IMR-90 (cell line): ENCODE measurements around the gene RLN3. TPM values are rescaled to one million over a fixed set of nuclear protein-coding genes. Genes with fewer than 3 reads are reported as not detected.

Experiments
- ATAC-seq: fragments of 200-7000 bp; cut with Tn5 transposase; 2 replicates; pipeline ENCODE4 v1.9.1; 2020; ENCODE audit warnings: low read depth, mild to moderate bottlenecking, moderate library complexity
- BruUV-seq: library from RNA; stranded (reverse); fragments of 400-500 nt; replicated peaks from 2 replicates; lab custom pipeline; 2021; lab: Mats Ljungman, UMichigan
- CTCF ChIA-PET: fragments of 300-600 bp; formaldehyde crosslinking; extraction: SDS; loops from one replicate; lab custom pipeline; 2021; ENCODE audit warnings: antibody characterized with exemption; lab: Yijun Ruan, JAX
- POLR2A ChIA-PET: fragments of 300-600 bp; sonication (Branson Sonifier 250); formaldehyde crosslinking; loops from one replicate; lab custom pipeline; 2022; ENCODE audit warnings: antibody characterized with exemption; ENCODE audit not compliant: unreplicated experiment; lab: Charles Lee
- DNase-seq: peaks from one replicate; pipeline ENCODE4 v3.0.0; 2013
- H2AFZ ChIP-seq: replicated peaks from 2 replicates; pipeline ENCODE3; 2013; ENCODE audit warnings: low read length, mild to moderate bottlenecking; ENCODE audit not compliant: poor library complexity
- H2AK5ac ChIP-seq: 2 replicates; pipeline ENCODE4 v1.6.1; 2013; ENCODE audit warnings: low read depth, low read length, inconsistent platforms
- H2AK9ac ChIP-seq: replicated peaks from 2 replicates; pipeline ENCODE3; 2013; ENCODE audit warnings: mild to moderate bottlenecking, low read depth, low read length, moderate library complexity; ENCODE audit not compliant: poor library complexity
- H2BK120ac ChIP-seq: 2 replicates; pipeline ENCODE4 v1.6.1; 2013; ENCODE audit warnings: low read depth, low read length, inconsistent platforms
- H2BK15ac ChIP-seq: 3 replicates; pipeline ENCODE4 v1.6.1; 2013; ENCODE audit warnings: low read depth, low read length, inconsistent platforms
- H2BK20ac ChIP-seq: 2 replicates; pipeline ENCODE4 v1.6.1; 2013; ENCODE audit warnings: low read depth, mild to moderate bottlenecking, inconsistent platforms, low read length, moderate library complexity
- H2BK5ac ChIP-seq: 2 replicates; pipeline ENCODE4 v1.6.1; 2013; ENCODE audit warnings: mild to moderate bottlenecking, low read depth, low read length, inconsistent platforms; ENCODE audit not compliant: poor library complexity, severe bottlenecking
- H3K14ac ChIP-seq: replicated peaks from 2 replicates; pipeline ENCODE4 v1.6.1; 2013; ENCODE audit warnings: low read depth, low read length, inconsistent platforms
- H3K18ac ChIP-seq: 2 replicates; pipeline ENCODE4 v1.6.1; 2013; ENCODE audit warnings: low read depth, low read length, control low read depth
- H3K23ac ChIP-seq: 2 replicates; pipeline ENCODE4 v1.6.1; 2013; ENCODE audit warnings: low read depth, low read length, inconsistent platforms
- H3K27ac ChIP-seq: 2 replicates; pipeline ENCODE4 v1.5.1; 2013; ENCODE audit warnings: mild to moderate bottlenecking, control low read depth, low read length; ENCODE audit not compliant: insufficient read depth
- H3K27me3 ChIP-seq: 2 replicates; pipeline ENCODE4 v1.6.1; 2013; ENCODE audit warnings: low read length; ENCODE audit not compliant: control insufficient read depth, insufficient read depth
- H3K36me3 ChIP-seq: 2 replicates; pipeline ENCODE4 v1.6.1; 2013; ENCODE audit warnings: low read length, mixed read lengths; ENCODE audit not compliant: control insufficient read depth, insufficient read depth
- H3K4ac ChIP-seq: 2 replicates; pipeline ENCODE4 v1.6.1; 2013; ENCODE audit warnings: low read depth, low read length, inconsistent platforms
- H3K4me1 ChIP-seq: 2 replicates; pipeline ENCODE4 v1.6.1; 2013; ENCODE audit warnings: low read length, mixed read lengths; ENCODE audit not compliant: control insufficient read depth, insufficient read depth
- H3K4me2 ChIP-seq: 2 replicates; pipeline ENCODE4 v1.6.1; 2013; ENCODE audit warnings: low read depth, mild to moderate bottlenecking, control low read depth, low read length, moderate library complexity
- H3K4me3 ChIP-seq: 2 replicates; pipeline ENCODE4 v1.5.1; 2013; ENCODE audit warnings: low read depth, mild to moderate bottlenecking, control low read depth, low read length, moderate library complexity; ENCODE audit not compliant: insufficient read depth
- H3K56ac ChIP-seq: 2 replicates; pipeline ENCODE4 v1.6.1; 2013; ENCODE audit warnings: low read length, inconsistent platforms; ENCODE audit not compliant: insufficient read depth; ENCODE audit errors: extremely low read depth
- H3K79me1 ChIP-seq, 2 experiments: 2 replicates each; pipeline ENCODE4 v1.6.1; 2013; ENCODE audit warnings: low read length in 2 of 2, inconsistent platforms in 1 of 2, low read depth in 1 of 2
- H3K9ac ChIP-seq: 2 replicates; pipeline ENCODE4 v1.6.1; 2013; ENCODE audit warnings: low read depth, low read length, control low read depth
- H3K9me1 ChIP-seq: 2 replicates; pipeline ENCODE4 v1.6.1; 2013; ENCODE audit warnings: low read length, inconsistent platforms; ENCODE audit not compliant: insufficient read depth
- H3K9me3 ChIP-seq: 2 replicates; pipeline ENCODE4 v1.6.1; 2013; ENCODE audit warnings: low read length; ENCODE audit not compliant: control insufficient read depth, insufficient read depth
- H4K20me1 ChIP-seq: 2 replicates; pipeline ENCODE4 v1.6.1; 2013; ENCODE audit warnings: low read length, inconsistent platforms; ENCODE audit not compliant: insufficient read depth
- H4K5ac ChIP-seq: 2 replicates; pipeline ENCODE4 v1.6.1; 2013; ENCODE audit warnings: mild to moderate bottlenecking, low read depth, low read length, control low read depth
- H4K8ac ChIP-seq, 2 experiments: 2 replicates each; pipeline ENCODE4 v1.6.1; 2013; ENCODE audit warnings: low read depth in 2 of 2, low read length in 2 of 2, control low read depth in 1 of 2, inconsistent platforms in 1 of 2
- H4K91ac ChIP-seq: 2 replicates; pipeline ENCODE4 v1.6.1; 2013; ENCODE audit warnings: low read depth, low read length, inconsistent platforms; ENCODE audit not compliant: insufficient read depth
- BHLHE40 ChIP-seq: fragments of 150-350 bp; IDR thresholded peaks from 2 replicates; pipeline ENCODE4 v1.6.1; 2016; ENCODE audit warnings: mild to moderate bottlenecking, low read depth, low read length
- CEBPB ChIP-seq: IDR thresholded peaks from 2 replicates; pipeline ENCODE4 v1.6.1; 2012; ENCODE audit warnings: low read depth, low read length, improper control_type of control experiment
- CHD1 ChIP-seq: IDR thresholded peaks from 2 replicates; pipeline ENCODE4 v1.6.1; 2012; ENCODE audit warnings: low read depth, low read length, improper control_type of control experiment
- FOS ChIP-seq: fragments of 150-350 bp; IDR thresholded peaks from 2 replicates; pipeline ENCODE4 v1.6.1; 2016; ENCODE audit warnings: low read depth, low read length
- MAFK ChIP-seq: IDR thresholded peaks from 2 replicates; pipeline ENCODE4 v1.6.1; 2012; ENCODE audit warnings: low read depth, low read length, improper control_type of control experiment
- MAZ ChIP-seq: IDR thresholded peaks from 2 replicates; pipeline ENCODE4 v1.6.1; 2012; ENCODE audit warnings: low read depth, mild to moderate bottlenecking, low read length, improper control_type of control experiment, moderate library complexity, borderline replicate concordance
- MXI1 ChIP-seq: IDR thresholded peaks from 2 replicates; pipeline ENCODE4 v1.6.1; 2012; ENCODE audit warnings: low read depth, mild to moderate bottlenecking, low read length, moderate library complexity, borderline replicate concordance
- NFE2L2 ChIP-seq: fragments of 150-350 bp; IDR thresholded peaks from 2 replicates; pipeline ENCODE4 v1.6.1; 2016; ENCODE audit warnings: low read depth, mild to moderate bottlenecking, low read length
- RAD21 ChIP-seq: IDR thresholded peaks from 2 replicates; pipeline ENCODE4 v1.6.1; 2012; ENCODE audit warnings: low read length, improper control_type of control experiment
- RCOR1 ChIP-seq: IDR thresholded peaks from 2 replicates; pipeline ENCODE4 v1.6.1; 2012; ENCODE audit warnings: mild to moderate bottlenecking, low read length, improper control_type of control experiment; ENCODE audit not compliant: insufficient replicate concordance
- RFX5 ChIP-seq: IDR thresholded peaks from 2 replicates; pipeline ENCODE4 v1.8.0; 2012; ENCODE audit warnings: low read depth, mild to moderate bottlenecking, low read length, moderate library complexity
- SMC3 ChIP-seq: fragments of 150-350 bp; IDR thresholded peaks from 2 replicates; pipeline ENCODE4 v1.6.1; 2016; ENCODE audit warnings: low read depth, mild to moderate bottlenecking, antibody characterized with exemption, low read length, moderate library complexity
- WGBS, 2 experiments: methylation state at CpG; one replicate each; pipeline versions ENCODE4 v1.1.5 to v1.1.7; 2013; ENCODE audit warnings: missing lambda C conversion rate in 2 of 2; ENCODE audit not compliant: insufficient read length in 1 of 2; ENCODE audit errors: extremely low coverage in 2 of 2; 5-methylcytosine and 5-hydroxymethylcytosine counted together
- dilution Hi-C: fragments of 300-500 bp; cut with HindIII; formaldehyde crosslinking; loops from one replicate; pipeline ENCODE4 v1.14.3; 2018; ENCODE audit warnings: low sequenced_read_pairs; ENCODE audit not compliant: unreplicated experiment
- in situ Hi-C: fragments of 300-500 bp; cut with MboI; formaldehyde crosslinking; loops from 3 replicates; pipeline ENCODE4 v1.14.3; 2019; ENCODE audit warnings: low sequenced_read_pairs, inconsistent platforms, mixed read lengths
- intact Hi-C: fragments of 100-400 bp; cut with micrococcal nuclease; formaldehyde crosslinking; loops from 2 replicates; pipeline ENCODE4 v1.10.0; 2022
- polyA plus RNA-seq, 3 experiments: library from polyadenylated mRNA; depleted of rRNA; stranded (reverse); fragments of >200 nt; gene quantifications; 2 replicates each; pipeline ENCODE4 v1.2.3, GENCODE V29; 2012; ENCODE audit warnings: low replicate concordance in 1 of 3
- total RNA-seq: library from RNA; depleted of rRNA; stranded (reverse); fragments of >200 nt; gene quantifications from 2 replicates; pipeline ENCODE4 v1.2.3, GENCODE V29; 2012
- TF ChIP-seq, protein P1 (sequence below): conservative IDR thresholded peaks from 2 replicates; pipeline ENCODE4 v1.5.1; 2012; ENCODE audit warnings: mild to moderate bottlenecking, low read depth, low read length, improper control_type of control experiment
- TF ChIP-seq, protein P2 (sequence below): fragments of 150-350 bp; IDR thresholded peaks from 2 replicates; pipeline ENCODE4 v1.6.1; 2017; ENCODE audit warnings: mild to moderate bottlenecking, antibody characterized with exemption, low read length, low read depth

RLN3 gene
- total and polyA plus RNA-seq, 2 of the 4 experiments (the other 2 are of a cell fraction) = not detected

DNA sequence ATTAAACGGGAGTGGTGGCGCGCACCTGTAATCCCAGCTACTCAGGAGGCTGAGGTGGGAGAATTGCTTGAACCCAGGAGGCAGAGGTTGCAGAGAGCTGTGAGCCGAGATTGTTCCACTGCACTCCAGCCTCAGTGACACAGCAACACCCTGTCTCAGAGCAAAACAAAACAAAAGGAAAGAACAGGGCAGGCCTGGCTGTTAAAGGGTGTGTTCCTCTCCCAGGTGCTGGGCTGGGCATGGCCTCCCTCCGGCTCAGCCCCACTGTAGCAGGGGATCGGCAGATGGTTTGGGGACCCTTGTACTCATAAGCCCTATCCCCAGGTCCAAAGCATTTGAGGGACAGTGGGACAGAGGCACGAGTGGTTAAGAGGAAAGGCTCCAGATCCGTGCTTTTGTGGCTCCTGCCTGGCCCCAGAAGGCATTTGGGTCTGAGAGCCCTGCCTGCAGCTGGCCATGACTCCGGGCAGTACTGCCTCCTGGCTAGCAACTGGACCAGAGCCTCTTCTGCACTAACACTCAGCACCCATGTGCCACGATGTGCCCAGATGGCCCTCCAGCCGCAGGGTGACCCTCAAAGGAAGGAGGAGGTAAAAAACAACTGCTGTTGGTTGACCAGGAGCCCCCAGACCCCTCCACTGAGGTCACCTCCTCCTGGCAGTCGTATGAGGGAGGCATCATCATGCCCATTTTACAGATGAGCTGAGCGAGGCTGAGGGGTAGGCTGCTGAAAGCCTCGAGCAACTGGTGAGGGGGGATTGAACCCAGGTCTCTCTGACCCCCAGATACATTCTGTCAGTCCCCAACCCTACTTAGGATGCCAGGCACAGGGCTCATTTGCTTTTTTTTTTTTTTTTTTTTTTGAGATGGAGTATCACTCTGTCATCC, 31.8 kb upstream of the RLN3 start:
- ATAC-seq (no peak), DNase-seq (no peak)
- Histone ChIP-seq H3K18ac (no peak overlapping the region), H3K36me3 (peaks cover 18% of the 10 kb centered on the region), H2AK5ac (no peak overlapping the region), H2BK20ac (no peak overlapping the region), H4K8ac (no peak overlapping the region), H3K14ac (no peak overlapping the region), H3K9me1 (peaks cover 7% of the 10 kb centered on the region; the same call in 1 of the 2 replicates), H2AFZ (no peak overlapping the region), H3K4me2 (no peak overlapping the region), H2BK120ac (no peak overlapping the region), H2BK15ac (no peak overlapping the region), H3K27me3 (no peaks in the 10 kb centered on the region), H3K4ac (no peak overlapping the region), H2AK9ac (peak overlapping the region; percentile 24), H3K27ac (no peak overlapping the region), H3K23ac (no peak overlapping the region), H4K20me1 (peaks cover 5% of the 10 kb centered on the region; the same call in 1 of the 2 replicates), H3K4me1 (no peaks in the 10 kb centered on the region), H3K4me3 (no peak overlapping the region), H3K9me3 (peaks cover 10% of the 10 kb centered on the region), H2BK5ac (no peak overlapping the region), H4K5ac (no peak overlapping the region), H3K9ac (no peak overlapping the region), H3K79me1 (peaks cover 16 to 46% of the 10 kb centered on the region in 2 experiments), H3K56ac (no peak overlapping the region), H4K91ac (no peak overlapping the region)
- in situ Hi-C loops (no loop called here), intact Hi-C loops (no loop called here), dilution Hi-C loops (no loop called here)
- POLR2A ChIA-PET = interaction anchor here (0.6 kb wide), 1 partner anchor 37 kb away, joined by 3 read pairs; no protein-coding TSS in a partner anchor
- 71% methylated on average over 1 of the region's 14 CpGs; no CpG with 5 or more reads in 1 of the 2 experiments for WGBS, 2 experiments
- no TSS peak for BruUV-seq
- CTCF ChIA-PET = no interaction called here
- TF ChIP-seq FOS (no peak), MAZ (no peak), MAFK (no peak), CHD1 (no peak), SMC3 (no peak), MXI1 (no peak), RFX5 (no peak), NFE2L2 (no peak), RCOR1 (no peak), BHLHE40 (no peak), RAD21 (no peak), CEBPB (no peak)
- TF ChIP-seq, protein P1, sequence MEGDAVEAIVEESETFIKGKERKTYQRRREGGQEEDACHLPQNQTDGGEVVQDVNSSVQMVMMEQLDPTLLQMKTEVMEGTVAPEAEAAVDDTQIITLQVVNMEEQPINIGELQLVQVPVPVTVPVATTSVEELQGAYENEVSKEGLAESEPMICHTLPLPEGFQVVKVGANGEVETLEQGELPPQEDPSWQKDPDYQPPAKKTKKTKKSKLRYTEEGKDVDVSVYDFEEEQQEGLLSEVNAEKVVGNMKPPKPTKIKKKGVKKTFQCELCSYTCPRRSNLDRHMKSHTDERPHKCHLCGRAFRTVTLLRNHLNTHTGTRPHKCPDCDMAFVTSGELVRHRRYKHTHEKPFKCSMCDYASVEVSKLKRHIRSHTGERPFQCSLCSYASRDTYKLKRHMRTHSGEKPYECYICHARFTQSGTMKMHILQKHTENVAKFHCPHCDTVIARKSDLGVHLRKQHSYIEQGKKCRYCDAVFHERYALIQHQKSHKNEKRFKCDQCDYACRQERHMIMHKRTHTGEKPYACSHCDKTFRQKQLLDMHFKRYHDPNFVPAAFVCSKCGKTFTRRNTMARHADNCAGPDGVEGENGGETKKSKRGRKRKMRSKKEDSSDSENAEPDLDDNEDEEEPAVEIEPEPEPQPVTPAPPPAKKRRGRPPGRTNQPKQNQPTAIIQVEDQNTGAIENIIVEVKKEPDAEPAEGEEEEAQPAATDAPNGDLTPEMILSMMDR = no peak
- TF ChIP-seq, protein P2, sequence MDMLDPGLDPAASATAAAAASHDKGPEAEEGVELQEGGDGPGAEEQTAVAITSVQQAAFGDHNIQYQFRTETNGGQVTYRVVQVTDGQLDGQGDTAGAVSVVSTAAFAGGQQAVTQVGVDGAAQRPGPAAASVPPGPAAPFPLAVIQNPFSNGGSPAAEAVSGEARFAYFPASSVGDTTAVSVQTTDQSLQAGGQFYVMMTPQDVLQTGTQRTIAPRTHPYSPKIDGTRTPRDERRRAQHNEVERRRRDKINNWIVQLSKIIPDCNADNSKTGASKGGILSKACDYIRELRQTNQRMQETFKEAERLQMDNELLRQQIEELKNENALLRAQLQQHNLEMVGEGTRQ = no peak
